GM20431 (cell line): ENCODE measurements around the gene MICA.
"Not testable (repeated sequence)": the region's sequence is repeated elsewhere in the genome, so short reads cannot be mapped to it uniquely, and the experiment has no call there.

Experiments
- in situ Hi-C: fragments of 300-500 bp; cut with MseI, MboI; formaldehyde crosslinking; loops from one replicate; pipeline ENCODE4 v1.15.0; 2020; ENCODE audit warnings: low sequenced_read_pairs; ENCODE audit not compliant: unreplicated experiment

MICA gene

DNA sequence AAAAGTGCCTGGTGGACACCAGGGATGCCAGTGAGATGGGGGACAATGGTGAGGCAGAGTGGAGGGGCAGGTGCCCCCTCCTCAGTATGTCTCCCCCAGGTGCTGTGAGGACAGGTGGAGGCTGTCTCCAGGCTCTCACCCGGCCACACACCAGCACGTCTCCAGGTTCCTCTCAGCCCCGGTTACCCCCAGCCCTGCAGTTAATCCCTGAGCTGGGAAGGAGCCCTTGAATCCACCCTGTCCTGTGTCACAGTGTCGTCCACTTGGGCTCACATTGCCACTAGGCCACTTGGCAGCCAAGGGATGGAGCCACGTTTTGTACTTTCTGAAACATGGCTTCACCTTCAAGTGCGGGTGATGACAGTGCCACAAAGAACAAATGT lies 24.7 kb upstream of the MICA start:
- in situ Hi-C loops = no loop called here

DNA sequence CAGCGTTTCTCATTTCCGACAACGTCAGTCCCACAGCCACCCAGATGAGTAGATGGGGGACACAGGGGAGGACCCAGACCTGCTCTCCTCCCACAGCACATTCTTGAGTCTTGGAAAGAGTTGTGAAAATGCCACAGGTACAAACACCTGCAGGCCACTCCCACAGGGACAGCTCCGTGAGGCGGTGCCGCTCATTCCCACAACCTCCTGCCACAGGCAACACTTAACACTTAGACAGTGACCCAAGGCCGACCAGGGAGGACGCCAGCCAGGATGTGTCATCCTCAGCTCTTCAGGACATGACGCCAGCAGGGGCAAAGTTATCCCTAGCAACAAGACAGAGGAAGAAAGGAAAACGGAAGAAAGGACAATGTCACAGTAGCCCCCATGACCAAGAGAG lies 23.5 kb upstream of the MICA start:
- in situ Hi-C loops = no loop called here

DNA sequence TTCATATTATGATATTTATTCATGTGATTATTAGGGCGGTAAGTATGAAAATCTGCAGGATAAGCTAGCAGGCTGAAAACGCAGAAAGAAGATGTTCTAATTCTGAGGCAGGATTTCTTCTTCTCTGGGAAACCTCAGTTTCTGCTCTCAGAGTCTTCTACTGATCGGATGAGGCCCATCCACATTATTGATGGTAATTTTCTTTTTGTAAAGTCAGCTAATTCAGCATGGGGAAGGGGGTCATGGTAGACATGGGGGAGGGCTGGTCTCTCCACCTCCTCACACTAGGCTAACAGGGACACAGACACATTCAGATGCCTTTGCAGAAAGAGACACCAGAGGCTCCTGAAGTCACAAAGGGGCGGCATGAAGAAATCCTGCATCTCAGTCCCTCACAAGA lies 21.7 kb upstream of the MICA start:
- in situ Hi-C loops = no loop called here

DNA sequence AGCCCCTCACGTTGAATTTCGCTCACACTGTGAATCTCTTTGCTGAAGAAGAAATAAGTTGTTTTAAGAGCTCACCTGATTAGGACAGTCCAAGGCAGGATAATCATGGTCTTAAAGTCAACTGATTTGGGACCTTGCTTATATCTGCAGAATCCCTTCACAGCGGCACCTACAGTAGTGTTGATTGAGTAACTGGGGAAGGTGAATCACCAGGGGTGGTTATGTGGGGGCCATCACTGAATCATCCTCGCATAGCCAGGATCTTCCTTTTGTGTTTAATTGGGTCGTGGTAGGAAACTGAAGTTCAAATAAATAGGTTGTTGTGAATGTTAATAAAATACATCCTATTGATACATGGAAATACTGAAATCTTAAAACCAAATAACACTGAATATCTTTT lies 20.2 kb upstream of the MICA start:
- in situ Hi-C loops = no loop called here

DNA sequence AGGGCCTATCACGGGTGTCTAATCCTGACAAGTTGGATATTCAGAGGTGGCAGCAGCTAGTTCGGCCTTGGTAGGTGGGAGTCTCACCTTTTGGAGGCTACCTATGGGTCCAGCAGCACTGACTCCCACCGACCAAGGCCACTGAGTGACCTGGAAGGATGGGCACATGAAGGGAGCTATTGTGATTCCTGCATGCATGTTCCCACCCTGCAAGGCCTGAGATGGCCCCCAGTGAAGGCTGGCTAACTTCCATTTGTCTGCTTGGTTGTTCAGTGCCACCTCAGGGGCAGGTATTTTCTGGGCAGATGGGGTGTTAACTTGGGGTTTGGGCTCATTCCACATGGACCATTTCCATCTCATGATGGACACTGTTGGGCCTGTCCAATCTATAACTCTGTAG lies 18.4 kb upstream of the MICA start:
- in situ Hi-C loops = no loop called here

DNA sequence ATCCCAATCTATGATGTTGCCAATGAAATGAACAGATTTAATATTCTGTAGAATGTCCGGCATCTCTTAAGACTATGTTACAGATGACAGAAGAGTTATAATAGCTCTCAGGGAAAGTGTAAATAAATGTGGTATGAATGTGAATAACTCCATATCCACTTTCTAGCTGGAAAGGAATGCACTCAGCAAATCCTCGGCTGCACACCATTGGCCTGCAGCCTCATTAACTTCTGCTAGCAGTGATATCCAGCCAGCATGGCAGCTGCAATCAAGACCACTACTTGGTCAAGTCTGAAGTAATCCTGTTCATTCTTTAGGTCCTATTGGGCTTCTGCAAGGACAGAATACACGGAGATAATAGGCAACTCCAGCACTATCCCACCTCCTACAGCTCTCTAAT lies 17.3 kb upstream of the MICA start:
- in situ Hi-C loops = no loop called here

DNA sequence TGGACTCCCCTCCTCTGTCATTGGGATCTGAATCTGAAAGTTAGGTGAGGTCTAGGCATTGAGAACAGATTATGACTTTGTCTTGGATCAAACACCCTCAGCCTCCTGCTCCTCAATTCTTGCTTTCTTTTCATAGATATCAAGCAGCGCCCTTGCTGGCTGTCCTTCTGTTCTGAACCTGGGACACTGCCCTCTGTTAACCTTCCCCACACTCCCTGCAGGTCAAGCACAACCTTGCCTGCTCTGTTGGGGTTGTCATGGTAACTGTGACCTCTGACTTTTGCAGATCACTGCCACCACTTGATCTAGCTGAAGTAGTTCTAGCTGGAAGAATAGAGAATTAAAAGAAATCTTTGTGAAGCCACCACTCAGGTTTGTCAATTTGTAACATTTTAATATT lies 16.4 kb upstream of the MICA start:
- in situ Hi-C loops = no loop called here

DNA sequence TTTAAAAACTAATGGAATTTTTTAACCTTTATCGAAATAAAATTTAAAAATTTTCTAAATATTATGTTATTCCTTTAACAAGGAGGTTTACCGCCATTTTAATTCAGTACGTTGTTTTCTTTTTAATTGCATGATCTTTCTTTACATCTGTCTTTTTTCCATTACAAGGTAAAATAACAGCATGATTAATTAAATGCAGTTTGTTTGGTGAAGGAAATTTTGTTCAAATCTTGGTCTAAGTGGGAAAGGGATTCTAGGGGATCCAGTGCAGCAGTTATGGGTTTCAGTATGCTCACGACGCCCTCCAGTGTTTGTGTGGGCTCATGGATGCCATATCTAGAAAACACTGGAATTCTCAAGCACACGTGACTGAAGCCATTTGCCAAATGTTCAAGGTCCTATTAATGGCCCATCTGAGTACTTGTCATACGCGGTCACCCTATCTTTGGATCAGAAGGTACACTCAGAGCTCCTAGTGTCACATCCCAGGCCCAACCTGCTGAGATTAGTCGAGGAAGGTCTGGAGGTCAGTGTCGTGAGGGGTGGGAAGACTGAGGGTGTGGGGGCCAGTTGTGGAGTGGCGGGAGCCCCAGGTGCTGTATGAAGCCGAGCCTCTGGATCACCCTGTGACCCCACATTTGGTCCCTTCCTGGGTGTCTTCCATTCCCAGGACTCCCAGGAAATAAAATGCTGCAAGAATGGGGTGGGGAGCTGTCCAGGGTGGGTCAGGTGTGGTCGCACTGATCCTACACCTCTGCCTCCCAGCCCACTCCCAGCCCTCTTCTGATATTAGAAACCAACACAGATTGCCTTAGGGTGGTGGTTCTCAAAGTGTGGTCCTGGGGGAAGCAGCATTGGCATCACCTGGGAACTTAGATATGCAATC lies 14.2 kb upstream of the MICA start:
- in situ Hi-C loops = not testable (repeated sequence)

DNA sequence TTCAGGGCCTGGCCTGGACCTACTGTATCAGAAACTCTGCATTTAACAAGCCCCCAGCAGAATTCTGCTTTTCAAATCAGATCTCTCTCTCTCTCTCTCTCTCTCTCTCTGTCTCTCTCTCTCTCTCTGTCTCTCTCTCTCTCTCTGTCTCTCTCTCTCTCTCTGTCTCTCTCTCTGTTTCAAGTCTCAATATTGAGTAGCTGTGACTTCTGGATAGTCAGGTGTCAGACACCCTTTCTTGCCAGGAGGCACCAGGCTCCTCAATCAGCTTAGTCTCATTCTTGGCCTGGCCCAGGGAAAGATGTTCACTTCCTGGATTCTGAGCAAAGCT lies 13.6 kb upstream of the MICA start:
- in situ Hi-C loops = loop anchor here (10.0 kb wide), 1 partner anchor 55 kb away; no protein-coding TSS in a partner anchor

DNA sequence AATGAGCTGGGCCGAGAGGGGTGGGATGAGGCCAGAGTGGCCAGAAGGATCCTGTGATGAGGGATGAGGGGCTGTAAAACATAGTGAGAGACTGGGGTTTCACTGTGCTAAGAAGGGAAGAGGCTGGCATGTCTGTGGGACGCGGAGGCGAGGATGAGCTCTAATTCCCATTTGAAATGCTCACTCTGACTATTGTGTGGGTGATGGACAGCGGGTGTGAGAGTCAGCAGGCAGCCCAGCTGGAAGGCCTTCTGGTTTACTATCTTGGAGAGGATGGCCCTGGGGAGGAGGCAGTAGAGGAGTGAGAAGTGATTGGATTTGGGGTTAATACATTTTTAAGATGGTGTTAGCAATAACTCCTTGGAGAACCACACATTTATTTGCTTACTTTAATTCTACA lies 9.5 kb upstream of the MICA start:
- in situ Hi-C loops = loop anchor here (10.0 kb wide), 1 partner anchor 51 kb away; no protein-coding TSS in a partner anchor

DNA sequence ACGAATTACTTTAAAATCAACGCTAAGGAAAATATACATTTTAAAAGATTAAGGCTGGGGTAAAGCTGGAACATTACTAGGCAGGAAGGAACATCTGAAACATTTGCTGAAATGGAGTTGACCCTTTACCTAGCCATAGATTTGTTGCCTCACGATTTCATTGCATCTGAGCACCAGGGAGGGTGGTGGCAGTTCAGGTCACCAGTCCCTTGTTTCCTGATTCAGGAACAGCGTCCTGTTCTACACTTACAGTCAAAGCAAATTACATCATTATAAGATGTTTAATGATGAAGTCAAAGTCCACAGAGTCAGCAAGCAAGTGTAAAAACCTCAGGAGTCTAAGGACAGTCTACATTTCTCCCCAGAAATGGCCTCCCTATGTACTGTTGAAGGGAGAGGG lies 9.0 kb upstream of the MICA start:
- in situ Hi-C loops = loop anchor here (10.0 kb wide), 1 partner anchor 50 kb away; no protein-coding TSS in a partner anchor

DNA sequence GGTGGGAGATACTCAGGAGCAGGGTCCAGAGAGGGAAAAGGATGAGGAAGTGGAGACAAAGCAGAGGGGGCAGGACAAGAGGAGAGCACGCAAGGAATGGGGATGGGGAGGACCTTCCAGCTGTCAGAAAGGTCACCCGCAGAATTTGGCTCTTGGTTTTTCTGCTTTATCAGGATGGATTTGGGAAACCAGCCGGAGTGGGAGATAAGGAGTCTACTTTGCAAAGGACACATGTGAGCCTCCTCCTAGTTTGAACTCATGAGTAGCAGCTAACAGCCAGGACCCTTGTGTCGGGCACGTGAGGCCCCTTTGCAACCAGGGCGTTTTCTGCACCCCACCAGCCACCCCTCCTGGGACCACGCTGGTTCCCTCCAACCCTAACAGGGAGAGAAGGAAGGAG lies 7.6 kb upstream of the MICA start:
- in situ Hi-C loops = loop anchor here (10.0 kb wide), 1 partner anchor 49 kb away; no protein-coding TSS in a partner anchor

DNA sequence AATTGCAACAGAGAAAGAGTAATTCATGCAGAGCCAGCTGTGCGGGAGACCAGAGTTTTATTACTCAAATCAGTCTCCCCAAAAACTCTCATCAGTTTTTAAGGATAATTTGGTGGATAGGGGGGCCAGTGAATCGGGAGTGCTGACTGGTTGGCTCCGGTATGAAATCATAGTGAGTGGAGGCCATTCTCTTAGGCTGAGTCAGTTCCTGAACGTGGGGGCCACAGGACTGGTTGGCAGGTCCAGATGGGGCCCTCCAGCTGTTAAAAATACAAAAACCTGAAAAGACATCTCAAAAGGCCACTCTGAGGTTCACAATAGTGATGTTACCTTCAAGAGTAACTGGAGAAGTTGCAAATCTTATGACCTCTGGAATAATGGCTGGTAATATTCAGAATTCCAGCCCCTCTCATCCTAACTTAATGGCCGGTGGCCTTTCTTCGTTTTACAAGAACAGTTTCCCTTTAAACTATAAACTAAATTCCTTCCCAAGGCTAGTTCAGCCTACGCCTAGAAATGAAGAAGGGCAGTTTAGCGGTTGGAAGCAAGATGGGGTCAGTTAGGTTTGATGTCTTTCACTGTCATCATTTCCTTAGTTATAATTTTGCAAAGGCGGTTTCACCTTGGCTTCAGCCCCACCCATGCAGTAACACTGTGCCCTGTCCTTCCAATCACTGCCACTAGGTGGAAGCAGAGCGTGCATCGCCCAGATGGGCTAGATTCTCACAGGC lies 6.8 kb upstream of the MICA start:
- in situ Hi-C loops = loop anchor here (10.0 kb wide), 1 partner anchor 48 kb away; no protein-coding TSS in a partner anchor

DNA sequence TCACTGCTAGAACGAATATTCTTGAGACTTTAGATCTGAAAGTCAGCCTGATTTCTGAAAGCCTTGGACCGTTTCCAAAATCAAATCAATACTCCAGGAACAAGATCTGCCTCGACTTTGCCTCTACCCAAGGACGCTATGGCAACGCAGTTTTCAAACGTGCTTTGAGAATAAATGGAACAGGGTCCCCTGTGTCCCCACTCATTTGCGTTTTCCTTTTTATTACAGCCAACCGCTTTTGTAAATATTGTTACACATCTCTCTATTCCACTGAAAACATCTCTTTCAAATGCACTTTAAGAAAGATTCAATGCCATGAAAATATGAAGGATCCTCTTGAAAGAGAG lies 6.3 kb upstream of the MICA start:
- in situ Hi-C loops = loop anchor here (10.0 kb wide), 1 partner anchor 48 kb away; no protein-coding TSS in a partner anchor

DNA sequence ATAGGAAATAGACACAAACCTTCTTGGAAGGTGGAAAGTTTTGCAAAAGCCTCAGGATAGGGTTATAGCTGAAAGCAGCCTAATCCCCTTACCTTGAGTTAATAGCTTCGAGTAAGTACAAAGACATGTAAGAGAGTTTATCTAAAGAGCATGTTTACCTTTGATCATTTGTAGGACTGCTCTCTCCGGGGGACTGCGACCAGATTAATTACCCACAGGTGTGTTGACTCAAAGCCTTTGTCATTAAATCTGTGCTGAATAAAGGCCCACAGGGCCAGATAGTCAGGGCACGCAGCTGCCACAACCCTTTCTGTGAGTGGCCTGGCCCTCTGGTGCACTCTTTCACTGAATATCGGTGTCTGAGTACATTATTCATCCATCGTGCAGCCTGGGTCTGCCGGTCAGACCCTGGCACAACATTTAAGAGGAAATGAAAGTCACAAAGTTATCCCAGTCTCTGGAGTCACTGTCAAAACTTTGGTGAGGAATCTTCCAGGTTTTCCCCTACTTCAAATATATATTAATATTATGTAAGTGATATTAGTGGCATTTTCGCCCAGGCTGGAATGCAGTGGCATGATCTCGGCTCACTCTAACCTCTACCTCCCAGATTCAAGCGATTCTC lies 5.4 kb upstream of the MICA start:
- in situ Hi-C loops = loop anchor here (10.0 kb wide), 1 partner anchor 47 kb away; no protein-coding TSS in a partner anchor

DNA sequence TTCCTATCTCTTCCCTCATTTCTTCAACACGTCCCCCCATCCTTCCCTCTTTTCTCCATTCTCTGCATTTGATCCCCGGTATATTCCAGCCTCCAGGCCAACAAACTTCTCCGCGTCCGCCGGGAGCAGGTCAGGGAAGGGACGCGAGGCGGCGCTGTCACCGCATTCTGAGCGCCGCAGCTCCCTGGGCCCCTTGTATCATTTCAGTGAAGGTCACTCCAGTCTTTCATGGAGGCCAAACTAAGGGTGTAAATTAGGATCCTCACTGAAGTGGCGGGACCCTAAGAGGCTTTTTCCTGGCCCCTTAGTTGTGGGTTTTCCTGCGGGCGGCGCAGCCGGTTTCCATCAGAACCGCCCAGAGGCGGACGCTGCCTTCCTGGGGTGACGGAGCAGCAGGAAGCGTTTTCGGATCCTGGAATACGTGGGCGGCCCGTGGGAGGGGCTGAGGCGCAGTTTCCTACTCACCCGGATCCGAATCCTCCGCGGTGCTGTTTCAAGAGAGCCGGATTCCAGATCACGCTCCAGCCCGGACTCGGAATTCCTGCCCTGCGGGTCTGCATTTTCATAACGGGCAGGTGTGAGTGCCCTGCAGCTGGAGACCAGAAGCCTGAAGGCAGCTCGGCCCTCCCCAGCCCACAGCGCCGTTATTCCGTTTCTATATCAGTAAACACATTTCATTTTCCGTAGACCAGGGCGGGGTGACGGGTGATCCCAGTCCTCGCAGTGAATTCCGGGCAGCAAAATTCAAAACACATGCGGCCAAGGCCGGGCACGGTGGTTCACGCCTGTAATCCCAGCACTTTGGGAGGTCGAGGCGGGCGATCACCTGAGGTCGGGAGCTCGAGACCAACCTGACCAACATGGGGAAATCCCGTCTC lies 3.6 kb upstream of the MICA start:
- in situ Hi-C loops = loop anchor here (10.0 kb wide), 1 partner anchor 45 kb away; no protein-coding TSS in a partner anchor

DNA sequence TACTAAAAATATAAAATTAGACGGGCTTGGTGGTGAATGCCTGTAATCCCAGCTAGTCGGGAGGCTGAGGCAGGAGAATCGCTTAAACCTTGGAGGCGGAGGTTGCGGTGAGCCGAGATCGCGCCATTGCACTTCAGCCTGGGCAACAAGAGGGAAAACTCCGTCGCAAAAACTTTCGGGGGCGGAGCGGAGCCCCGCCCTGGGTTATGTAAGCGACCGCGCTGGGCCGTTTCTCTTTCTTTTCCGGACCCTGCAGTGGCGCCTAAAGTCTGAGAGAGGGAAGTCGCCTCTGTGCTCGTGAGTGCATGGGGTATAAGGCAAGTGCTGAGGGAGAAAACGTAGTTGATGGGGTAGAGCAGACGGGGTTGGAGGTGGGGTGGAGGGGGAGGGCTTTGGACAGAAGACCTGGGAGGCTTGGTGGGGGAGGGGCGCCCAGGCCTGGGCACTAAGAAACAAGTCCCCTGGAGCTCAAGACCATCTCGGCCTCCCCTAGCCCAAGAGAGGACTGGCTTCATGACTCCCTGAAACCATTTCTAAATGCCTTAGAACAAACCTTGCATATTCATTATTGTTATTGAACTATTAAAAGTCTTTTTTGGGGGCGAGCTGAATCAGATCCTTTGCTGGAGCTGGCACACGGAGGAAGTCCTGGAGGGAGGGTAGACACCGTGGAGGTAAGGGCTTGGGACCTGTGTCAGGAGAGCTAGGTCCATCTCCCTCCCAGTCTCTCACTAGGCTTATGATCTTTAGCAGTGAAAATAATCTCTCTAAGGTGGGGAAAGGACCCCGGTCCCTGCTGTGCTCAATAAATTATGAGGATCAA lies 2.7 kb upstream of the MICA start:
- in situ Hi-C loops = no loop called here

DNA sequence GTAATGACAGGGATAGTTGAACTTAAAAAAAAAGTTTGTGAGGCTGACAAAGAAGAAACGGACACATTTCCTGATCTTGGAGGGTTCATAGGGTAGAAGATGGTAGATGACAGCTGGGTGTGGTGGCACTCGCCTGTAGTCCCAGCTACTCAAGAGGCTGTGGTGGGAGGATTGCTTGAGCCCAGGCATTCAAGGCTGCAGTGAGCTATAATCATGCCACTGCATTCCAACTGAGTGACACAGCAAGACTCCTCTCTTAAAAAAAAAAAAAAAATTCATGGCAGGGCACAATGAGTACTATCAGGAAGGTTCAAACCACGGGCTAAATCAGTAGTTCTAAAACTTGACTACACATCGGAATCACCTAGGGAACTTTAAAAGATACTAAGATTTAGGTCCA lies 2.0 kb upstream of the MICA start:
- in situ Hi-C loops = no loop called here
